C4-2B (cell line): Measurements from ENCODE around the gene GNPTAB.

ENCODE experiments used
- ZFX ChIP-seq: fragments of 450-650 bp; IDR thresholded peaks from 2 replicates; pipeline ENCODE4 v1.6.1; 2017
- TF ChIP-seq, protein P1 (sequence below): fragments of 450-650 bp; conservative IDR thresholded peaks from 2 replicates; pipeline ENCODE4 v1.5.1; 2017; ENCODE audit warnings: mild to moderate bottlenecking

- TF ChIP-seq, protein P1, sequence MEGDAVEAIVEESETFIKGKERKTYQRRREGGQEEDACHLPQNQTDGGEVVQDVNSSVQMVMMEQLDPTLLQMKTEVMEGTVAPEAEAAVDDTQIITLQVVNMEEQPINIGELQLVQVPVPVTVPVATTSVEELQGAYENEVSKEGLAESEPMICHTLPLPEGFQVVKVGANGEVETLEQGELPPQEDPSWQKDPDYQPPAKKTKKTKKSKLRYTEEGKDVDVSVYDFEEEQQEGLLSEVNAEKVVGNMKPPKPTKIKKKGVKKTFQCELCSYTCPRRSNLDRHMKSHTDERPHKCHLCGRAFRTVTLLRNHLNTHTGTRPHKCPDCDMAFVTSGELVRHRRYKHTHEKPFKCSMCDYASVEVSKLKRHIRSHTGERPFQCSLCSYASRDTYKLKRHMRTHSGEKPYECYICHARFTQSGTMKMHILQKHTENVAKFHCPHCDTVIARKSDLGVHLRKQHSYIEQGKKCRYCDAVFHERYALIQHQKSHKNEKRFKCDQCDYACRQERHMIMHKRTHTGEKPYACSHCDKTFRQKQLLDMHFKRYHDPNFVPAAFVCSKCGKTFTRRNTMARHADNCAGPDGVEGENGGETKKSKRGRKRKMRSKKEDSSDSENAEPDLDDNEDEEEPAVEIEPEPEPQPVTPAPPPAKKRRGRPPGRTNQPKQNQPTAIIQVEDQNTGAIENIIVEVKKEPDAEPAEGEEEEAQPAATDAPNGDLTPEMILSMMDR = no peak
- no peak for TF ChIP-seq ZFX
Measured at GRCh38 chr12:101803978-101804377, 26.8 kb downstream of the GNPTAB start.
